ENCODE results near the gene SEC24B. TPM values are rescaled to one million over a fixed set of nuclear protein-coding genes. Genes with fewer than 3 reads are reported as not detected.

SEC24B gene
- total RNA-seq, 4 donors from 2014 or later: 39.5 to 49.1 (median 42.6) TPM

DNA sequence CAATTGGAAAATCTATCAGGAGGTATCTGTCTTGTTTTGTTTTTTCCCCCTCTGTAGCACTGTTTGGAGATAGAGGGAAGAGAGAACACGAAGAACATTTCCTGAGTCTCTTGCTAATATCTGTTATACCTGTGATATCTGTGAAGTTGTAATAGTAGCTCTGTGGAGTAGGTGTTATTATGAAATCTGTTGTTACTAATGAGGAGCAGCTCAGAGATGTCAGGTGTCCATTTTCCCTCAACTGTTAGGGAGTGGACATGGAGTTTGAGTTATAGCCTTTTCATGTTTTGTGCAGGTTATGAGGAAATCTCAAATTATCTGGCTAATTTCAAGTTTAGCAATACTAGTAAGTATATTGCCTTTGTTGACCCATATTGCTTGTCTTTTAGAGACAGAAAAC is 52.4 kb downstream of the SEC24B start:
- intact Hi-C loops (cut with DNase I): no loop called here
- Histone ChIP-seq H3K4me1 (peaks cover 0 to 6% of the 10 kb centered on the region in 2 donors), H3K27ac (no peak overlapping the region), H3K27me3 (no peaks in the 10 kb centered on the region), H3K4me3 (replicated peaks in 1 of 3) (no peak overlapping the region), H3K36me3 (no peaks in the 10 kb centered on the region), H3K9me3 (no peaks in the 10 kb centered on the region)
- DNase-seq: no peak
- TF ChIP-seq, protein P1, sequence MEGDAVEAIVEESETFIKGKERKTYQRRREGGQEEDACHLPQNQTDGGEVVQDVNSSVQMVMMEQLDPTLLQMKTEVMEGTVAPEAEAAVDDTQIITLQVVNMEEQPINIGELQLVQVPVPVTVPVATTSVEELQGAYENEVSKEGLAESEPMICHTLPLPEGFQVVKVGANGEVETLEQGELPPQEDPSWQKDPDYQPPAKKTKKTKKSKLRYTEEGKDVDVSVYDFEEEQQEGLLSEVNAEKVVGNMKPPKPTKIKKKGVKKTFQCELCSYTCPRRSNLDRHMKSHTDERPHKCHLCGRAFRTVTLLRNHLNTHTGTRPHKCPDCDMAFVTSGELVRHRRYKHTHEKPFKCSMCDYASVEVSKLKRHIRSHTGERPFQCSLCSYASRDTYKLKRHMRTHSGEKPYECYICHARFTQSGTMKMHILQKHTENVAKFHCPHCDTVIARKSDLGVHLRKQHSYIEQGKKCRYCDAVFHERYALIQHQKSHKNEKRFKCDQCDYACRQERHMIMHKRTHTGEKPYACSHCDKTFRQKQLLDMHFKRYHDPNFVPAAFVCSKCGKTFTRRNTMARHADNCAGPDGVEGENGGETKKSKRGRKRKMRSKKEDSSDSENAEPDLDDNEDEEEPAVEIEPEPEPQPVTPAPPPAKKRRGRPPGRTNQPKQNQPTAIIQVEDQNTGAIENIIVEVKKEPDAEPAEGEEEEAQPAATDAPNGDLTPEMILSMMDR (IDR thresholded peaks at IDR 0.05): no peak
- TF ChIP-seq POLR2A (IDR thresholded peaks at IDR 0.05): no peak
- WGBS, 2 donors: 77 to 89% methylated on average over 1 of the region's 1 CpG

- Histone ChIP-seq H3K27me3 (no peaks in the 10 kb centered on the region), H3K36me3 (peaks cover 16 to 18% of the 10 kb centered on the region in 2 donors), H3K9me3 (no peaks in the 10 kb centered on the region), H3K4me1 (no peaks in the 10 kb centered on the region), H3K27ac (no peak overlapping the region), H3K4me3 (replicated peaks in 1 of 3) (no peak overlapping the region)
- no peak for TF ChIP-seq POLR2A (IDR thresholded peaks at IDR 0.05)
- TF ChIP-seq, protein P1 (IDR thresholded peaks at IDR 0.05): no peak
- DNase-seq: no peak
- 96 to 98% methylated on average over 3 of the region's 3 CpGs for WGBS, 2 donors
- intact Hi-C loops (cut with DNase I): no loop called here
Measured at GRCh38 chr4:109494563-109494962, 60.9 kb downstream of the SEC24B start.

DNA sequence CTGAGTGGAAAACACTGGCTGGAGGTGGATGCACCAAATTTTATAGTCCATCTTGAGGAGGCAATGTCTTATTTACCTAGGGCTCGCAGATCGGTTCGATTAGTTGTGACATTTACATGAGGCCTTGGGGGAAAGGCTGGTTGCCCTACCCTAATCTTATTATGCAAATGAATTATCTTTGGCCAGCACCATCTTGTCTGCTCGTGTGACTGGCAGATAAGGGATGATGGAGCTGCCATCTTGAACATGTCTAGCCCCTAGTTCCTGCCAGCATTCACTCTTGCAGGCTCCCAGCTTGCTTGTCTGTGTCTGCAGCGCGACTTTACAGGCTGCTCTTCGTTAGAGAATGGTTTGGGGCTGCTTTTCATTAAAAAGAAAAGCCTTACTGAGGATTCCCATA is 61.9 kb downstream of the SEC24B start:
- TF ChIP-seq, protein P1 (IDR thresholded peaks at IDR 0.05): no peak
- TF ChIP-seq POLR2A (IDR thresholded peaks at IDR 0.05): no peak
- WGBS, 2 donors: 96 to 97% methylated on average over 7 of the region's 7 CpGs
- peaks cover 16 to 18% of the 10 kb centered on the region in 2 donors for H3K36me3 ChIP-seq
- DNase-seq: no peak
- no peak overlapping the region for H3K27ac ChIP-seq
- no peaks in the 10 kb centered on the region for H3K9me3 ChIP-seq
- H3K27me3 ChIP-seq: no peaks in the 10 kb centered on the region
- no peaks in the 10 kb centered on the region for H3K4me1 ChIP-seq
- intact Hi-C loops (cut with DNase I): no loop called here
- H3K4me3 ChIP-seq (replicated peaks in 1 of 3): no peak overlapping the region

DNA sequence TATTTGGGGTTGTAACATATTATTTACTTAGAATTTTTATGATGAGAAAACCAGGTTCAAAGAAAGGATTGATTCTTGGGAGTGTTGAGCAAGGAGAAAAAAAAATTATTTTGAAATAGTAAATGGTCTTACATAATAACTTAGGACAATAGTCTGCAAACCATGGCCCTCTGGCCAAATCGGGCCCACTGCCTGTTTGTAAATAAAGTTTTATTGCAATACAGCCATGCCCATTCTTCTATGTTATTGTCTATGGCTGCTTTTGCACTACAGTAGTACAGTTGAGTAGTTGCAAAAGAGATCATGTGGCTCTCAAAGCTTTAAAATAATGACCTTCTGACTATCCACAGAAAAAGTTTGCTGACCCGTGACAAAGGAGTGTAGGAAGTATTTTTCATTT is 63.3 kb downstream of the SEC24B start:
- intact Hi-C loops (cut with DNase I): no loop called here
- Histone ChIP-seq H3K4me1 (no peaks in the 10 kb centered on the region), H3K27ac (no peak overlapping the region), H3K9me3 (no peaks in the 10 kb centered on the region), H3K4me3 (replicated peaks in 1 of 3) (no peak overlapping the region), H3K27me3 (no peaks in the 10 kb centered on the region), H3K36me3 (peaks cover 16 to 21% of the 10 kb centered on the region in 2 donors)
- 95 to 98% methylated on average over 2 of the region's 2 CpGs for WGBS, 2 donors
- DNase-seq: no peak
- TF ChIP-seq POLR2A (IDR thresholded peaks at IDR 0.05): no peak
- TF ChIP-seq, protein P1 (IDR thresholded peaks at IDR 0.05): no peak

DNA sequence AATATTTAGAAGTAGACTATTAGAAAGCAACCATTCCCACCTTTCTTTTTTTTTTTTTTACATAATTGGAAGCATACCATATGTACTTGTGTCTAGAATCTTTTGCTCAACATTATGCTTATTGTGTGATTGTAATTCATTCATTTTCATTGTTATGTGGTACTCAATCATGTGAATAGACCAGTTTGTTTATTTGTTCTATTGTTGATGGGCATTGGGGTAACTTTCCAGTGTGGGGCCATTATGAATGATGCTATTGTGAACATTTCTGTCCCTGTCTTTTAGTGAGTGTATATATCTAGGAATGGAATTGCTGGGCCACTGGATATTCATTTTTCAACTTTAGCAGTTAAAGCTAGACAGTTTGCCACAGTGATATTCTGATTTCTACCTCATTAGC is 63.9 kb downstream of the SEC24B start:
- H3K9me3 ChIP-seq: no peaks in the 10 kb centered on the region
- H3K4me1 ChIP-seq: no peaks in the 10 kb centered on the region
- H3K27me3 ChIP-seq: no peaks in the 10 kb centered on the region
- no peak overlapping the region for H3K27ac ChIP-seq
- H3K4me3 ChIP-seq (replicated peaks in 1 of 3): no peak overlapping the region
- DNase-seq: no peak
- intact Hi-C loops (cut with DNase I): no loop called here
- TF ChIP-seq, protein P1 (IDR thresholded peaks at IDR 0.05): no peak
- TF ChIP-seq POLR2A (IDR thresholded peaks at IDR 0.05): no peak
- peaks cover 16 to 21% of the 10 kb centered on the region in 2 donors for H3K36me3 ChIP-seq

All from thyroid gland (tissue), 4 donors.